K562 (cell line): ENCODE results near the gene UBN1. TPM values are rescaled to one million over a fixed set of nuclear protein-coding genes. Genes with fewer than 3 reads are reported as not detected.

Experiments
- ATAC-seq: fragments of 200-7000 bp; cut with Tn5 transposase; 3 replicates; pipeline ENCODE4 v1.9.1; 2020; ENCODE audit warnings: moderate library complexity
- BruUV-seq: library from RNA; stranded (reverse); fragments of 400-500 nt; replicated peaks from 2 replicates; lab custom pipeline; 2021; lab: Mats Ljungman, UMichigan
- CTCF ChIA-PET: fragments of 300-600 bp; formaldehyde crosslinking; extraction: SDS; loops from one replicate; lab custom pipeline; 2021; ENCODE audit warnings: low intra/inter-chr PET ratio; lab: Yijun Ruan, JAX
- POLR2A ChIA-PET: fragments of 300-600, 350-650 bp; sonication (Branson Sonifier 250); formaldehyde crosslinking; extraction: SDS; loops from one replicate; lab custom pipeline; 2021; ENCODE audit warnings: antibody characterized with exemption, inconsistent platforms; lab: Yijun Ruan, JAX
- DNase-seq, 4 experiments: peaks; one replicate each; pipeline versions ENCODE4 v3.0.0 to v3.0.0-alpha.2; 2011 to 2018; ENCODE audit warnings: low spot score in 3 of 4, mixed read lengths in 3 of 4; ENCODE audit errors: extremely low read depth in 1 of 4
- FAIRE-seq: peaks from 2 replicates; lab custom pipeline; 2011; peaks lifted over from hg19 to GRCh38; lab: Jason Lieb, UNC
- H2AFZ ChIP-seq: 2 replicates; pipeline ENCODE4 v1.6.0; 2011; ENCODE audit warnings: low read depth, low read length, control low read depth, inconsistent platforms
- H3K27ac ChIP-seq: fragments of 200-600 bp; 3 replicates; pipeline ENCODE4 v1.8.0; 2011; ENCODE audit warnings: low read depth, mild to moderate bottlenecking, control low read depth, inconsistent platforms, low read length, moderate library complexity, mixed read lengths; ENCODE audit errors: extremely low read depth
- H3K27me3 ChIP-seq, 2 experiments: fragments of 300-600 bp in 1 of 2; 2 replicates in 1 of 2; 3 replicates in 1 of 2; pipeline versions ENCODE4 v1.6.0 to v1.8.0; 2011; ENCODE audit warnings: inconsistent platforms in 2 of 2, low read length in 2 of 2, mild to moderate bottlenecking in 1 of 2, mixed read lengths in 1 of 2, moderate library complexity in 1 of 2; ENCODE audit not compliant: control insufficient read depth in 2 of 2, insufficient read depth in 2 of 2
- H3K36me3 ChIP-seq: fragments of 300-600 bp; 3 replicates; pipeline ENCODE4 v1.8.0; 2011; ENCODE audit warnings: mild to moderate bottlenecking, low read length, inconsistent platforms; ENCODE audit not compliant: control insufficient read depth, insufficient read depth
- H3K4me1 ChIP-seq, 2 experiments: fragments of 200-600 bp in 1 of 2; replicated peaks in 1 of 2; 2 replicates in 1 of 2; 3 replicates in 1 of 2; pipeline versions ENCODE4 v1.5.1 to v1.8.0; 2011; ENCODE audit warnings: inconsistent platforms in 2 of 2, low read length in 2 of 2, mild to moderate bottlenecking in 1 of 2, mixed read lengths in 1 of 2, moderate library complexity in 1 of 2; ENCODE audit not compliant: control insufficient read depth in 2 of 2, insufficient read depth in 2 of 2
- H3K4me2 ChIP-seq: 2 replicates; pipeline ENCODE4 v1.6.1; 2011; ENCODE audit warnings: low read length, control low read depth, inconsistent platforms, mixed read lengths; ENCODE audit not compliant: insufficient read depth
- H3K4me3 ChIP-seq: fragments of 200-600 bp; sonication (generic), shearing (Covaris generic); 2 replicates; pipeline ENCODE4 v1.5.1; 2016; ENCODE audit warnings: control low read depth, inconsistent platforms
- H3K79me2 ChIP-seq: fragments of 200-600 bp; 3 replicates; pipeline ENCODE4 v1.8.0; 2011; ENCODE audit warnings: low read length, inconsistent platforms; ENCODE audit not compliant: control insufficient read depth, insufficient read depth
- H3K9ac ChIP-seq, 2 experiments: 2 replicates each; pipeline versions ENCODE4 v1.6.0 to v1.6.1; 2011; ENCODE audit warnings: low read depth in 2 of 2, low read length in 2 of 2, control low read depth in 1 of 2, inconsistent platforms in 1 of 2, mild to moderate bottlenecking in 1 of 2, mixed read lengths in 1 of 2; ENCODE audit not compliant: insufficient read depth in 1 of 2
- H3K9me1 ChIP-seq: one replicate; pipeline ENCODE4 v1.6.0; 2011; ENCODE audit warnings: inconsistent platforms, mild to moderate bottlenecking, low read length, moderate library complexity; ENCODE audit not compliant: control insufficient read depth, insufficient read depth
- H3K9me3 ChIP-seq: replicated peaks from 2 replicates; pipeline ENCODE4 v1.5.1; 2011; ENCODE audit warnings: low read depth, low read length, inconsistent platforms; ENCODE audit not compliant: control insufficient read depth, insufficient read depth
- H4K20me1 ChIP-seq: replicated peaks from 2 replicates; pipeline ENCODE4 v1.6.1; 2011; ENCODE audit warnings: low read length, inconsistent platforms, mixed read lengths; ENCODE audit not compliant: control insufficient read depth, insufficient read depth
- ZHX1 ChIP-seq: fragments of 150-350 bp; conservative IDR thresholded peaks from 2 replicates; pipeline ENCODE4 v1.6.1; 2014; ENCODE audit warnings: low read length
- ZNF121 ChIP-seq: sonication (generic); formaldehyde crosslinking; conservative IDR thresholded peaks from 2 replicates; pipeline ENCODE4 v1.8.0; 2022; ENCODE audit warnings: missing genetic modification reagents
- WGBS: fragments of 100-300 bp; shearing (Covaris generic); methylation state at CpG from one replicate; pipeline ENCODE4 v1.1.6; 2016; ENCODE audit warnings: low coverage, mixed read lengths; ENCODE audit not compliant: insufficient coverage; ENCODE audit errors: missing lambda C conversion rate; 5-methylcytosine and 5-hydroxymethylcytosine counted together
- in situ Hi-C: fragments of 300-500 bp; cut with MboI; formaldehyde crosslinking; loops from 4 replicates; pipeline ENCODE4 v1.15.0; 2018; ENCODE audit warnings: inconsistent platforms, mixed read lengths
- intact Hi-C: fragments of 100-400 bp; cut with micrococcal nuclease; formaldehyde crosslinking; loops from 2 replicates; pipeline ENCODE4 v1.14.2; 2022
- polyA plus RNA-seq, 8 experiments: library from polyadenylated mRNA; depleted of rRNA in 4 of 8; stranded (reverse) in 5 of 8; unstranded in 3 of 8; fragments of >200 nt; fragmentation: Nextera tagmentation in 2 of 8; fragmentation: Illumina TruSeq in 1 of 8; extraction: Ambion mirVana in 2 of 8; extraction: Trizol in 1 of 8; gene quantifications; 2 replicates each; pipeline versions ENCODE4 v1.2.1 to v1.2.3, GENCODE V29; 2011 to 2014; ENCODE audit warnings: inconsistent platforms in 1 of 8, missing spikeins in 1 of 8
- total RNA-seq, 7 experiments: library from RNA; depleted of rRNA in 6 of 7; stranded (reverse); fragments of >200 nt in 6 of 7; fragmentation: Illumina TruSeq in 2 of 7; extraction: Trizol in 2 of 7; gene quantifications; 2 replicates each; pipeline versions ENCODE4 v1.2.1 to v1.2.3, GENCODE V29; 2011 to 2021; ENCODE audit warnings: low replicate concordance in 1 of 7

Gene UBN1
- total and polyA plus RNA-seq, 9 of the 15 experiments (the other 6 are each of a cell fraction or from before 2014, with no cell fraction given), result 1.5 to 45.7 (median 20.6) TPM

- Histone ChIP-seq H3K9ac (no peak overlapping the region), H3K4me2 (no peak overlapping the region), H3K9me3 (no peaks in the 10 kb centered on the region; the same call in 1 of the 2 replicates), H4K20me1 (0 out of 2 replicates have a peak, but pooled peaks cover 7% of the 10 kb centered on the region), H3K27me3 (peaks cover 38 to 61% of the 10 kb centered on the region in 2 experiments), H3K36me3 (no peaks in the 10 kb centered on the region), H2AFZ (no peak overlapping the region), H3K4me1 (peaks cover 0 to 5% of the 10 kb centered on the region in 2 experiments; a peak in 2 of 5 replicates), H3K9me1 (no peaks in the 10 kb centered on the region), H3K4me3 (no peak overlapping the region), H3K27ac (no peak overlapping the region), H3K79me2 (no peaks in the 10 kb centered on the region)
- no peak for DNase-seq
- ATAC-seq, result no peak
- CTCF ChIA-PET, result no interaction called here
- in situ Hi-C loops, result no loop called here
- BruUV-seq, result no TSS peak
- TF ChIP-seq ZNF121 (CRISPR knock-in tag) (peak; percentile 65), ZHX1 (no peak)
- intact Hi-C loops, result no loop called here
- FAIRE-seq, result no peak
- WGBS, result 0% methylated on average over 2 of the region's 2 CpGs
- POLR2A ChIA-PET, result interaction anchor here (0.5 kb wide), 1 partner anchor 9 kb away, joined by 4 read pairs; no protein-coding TSS in a partner anchor
These were observed 80.4 kb downstream of the UBN1 start for GRCh38 chr16:4927661-4928060.
